ENCODE data around the gene AHR.

The AHR gene

DNA sequence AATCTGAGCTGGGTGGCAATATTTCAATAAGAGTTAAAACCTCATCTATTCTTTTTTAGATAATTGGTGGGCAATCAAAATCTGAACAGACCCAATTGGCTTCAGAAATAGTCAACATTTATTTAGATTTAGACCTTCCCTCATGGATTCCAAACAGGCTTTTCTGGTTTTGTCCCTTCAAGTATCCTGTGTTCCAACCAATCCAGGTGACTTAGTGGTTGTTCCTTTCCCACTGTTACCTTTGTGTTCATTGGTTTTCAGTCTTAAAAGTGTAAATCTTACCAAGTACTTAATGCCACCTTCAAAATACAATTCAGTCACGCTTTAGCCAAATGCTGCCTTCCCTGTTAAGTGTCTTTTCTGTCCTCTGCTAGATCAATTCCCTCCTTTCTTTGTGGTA lies 85.9 kb downstream of the AHR start:
- H3K4me1 ChIP-seq (ENCODE audit: control insufficient read depth, low read length): no peaks in the 10 kb centered on the region
- H3K9me3 ChIP-seq (ENCODE audit: control insufficient read depth, insufficient read depth, low read length): no peaks in the 10 kb centered on the region
- H4K20me1 ChIP-seq (ENCODE audit: control insufficient read depth, insufficient read depth, low read depth, low read length): no peaks in the 10 kb centered on the region
- H3K27me3 ChIP-seq (ENCODE audit: control insufficient read depth, low read length): no peaks in the 10 kb centered on the region
- no peaks in the 10 kb centered on the region for H3K36me3 ChIP-seq (ENCODE audit: control insufficient read depth, low read length)
- no peaks in the 10 kb centered on the region for H3K9me2 ChIP-seq (replicated peaks; ENCODE audit: control insufficient read depth, low read length)
- no peak for TF ChIP-seq EZH2phosphoT487 (IDR thresholded peaks at IDR 0.05; ENCODE audit: borderline replicate concordance, low read length)
- TF ChIP-seq, protein P1, sequence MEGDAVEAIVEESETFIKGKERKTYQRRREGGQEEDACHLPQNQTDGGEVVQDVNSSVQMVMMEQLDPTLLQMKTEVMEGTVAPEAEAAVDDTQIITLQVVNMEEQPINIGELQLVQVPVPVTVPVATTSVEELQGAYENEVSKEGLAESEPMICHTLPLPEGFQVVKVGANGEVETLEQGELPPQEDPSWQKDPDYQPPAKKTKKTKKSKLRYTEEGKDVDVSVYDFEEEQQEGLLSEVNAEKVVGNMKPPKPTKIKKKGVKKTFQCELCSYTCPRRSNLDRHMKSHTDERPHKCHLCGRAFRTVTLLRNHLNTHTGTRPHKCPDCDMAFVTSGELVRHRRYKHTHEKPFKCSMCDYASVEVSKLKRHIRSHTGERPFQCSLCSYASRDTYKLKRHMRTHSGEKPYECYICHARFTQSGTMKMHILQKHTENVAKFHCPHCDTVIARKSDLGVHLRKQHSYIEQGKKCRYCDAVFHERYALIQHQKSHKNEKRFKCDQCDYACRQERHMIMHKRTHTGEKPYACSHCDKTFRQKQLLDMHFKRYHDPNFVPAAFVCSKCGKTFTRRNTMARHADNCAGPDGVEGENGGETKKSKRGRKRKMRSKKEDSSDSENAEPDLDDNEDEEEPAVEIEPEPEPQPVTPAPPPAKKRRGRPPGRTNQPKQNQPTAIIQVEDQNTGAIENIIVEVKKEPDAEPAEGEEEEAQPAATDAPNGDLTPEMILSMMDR (IDR thresholded peaks at IDR 0.05; ENCODE audit: low read depth, low read length, poor library complexity, severe bottlenecking): no peak
- H3K4me2 ChIP-seq (ENCODE audit: low read length): no peak overlapping the region
- H3K27ac ChIP-seq (ENCODE audit: low read depth, low read length): no peak overlapping the region
- H3K4me3 ChIP-seq (ENCODE audit: low read length): no peak overlapping the region
- H3F3A ChIP-seq (ENCODE audit: control insufficient read depth, insufficient read depth): no peaks in the 10 kb centered on the region
- no peaks in the 10 kb centered on the region for H3K79me2 ChIP-seq (ENCODE audit: control insufficient read depth, low read length)

DNA sequence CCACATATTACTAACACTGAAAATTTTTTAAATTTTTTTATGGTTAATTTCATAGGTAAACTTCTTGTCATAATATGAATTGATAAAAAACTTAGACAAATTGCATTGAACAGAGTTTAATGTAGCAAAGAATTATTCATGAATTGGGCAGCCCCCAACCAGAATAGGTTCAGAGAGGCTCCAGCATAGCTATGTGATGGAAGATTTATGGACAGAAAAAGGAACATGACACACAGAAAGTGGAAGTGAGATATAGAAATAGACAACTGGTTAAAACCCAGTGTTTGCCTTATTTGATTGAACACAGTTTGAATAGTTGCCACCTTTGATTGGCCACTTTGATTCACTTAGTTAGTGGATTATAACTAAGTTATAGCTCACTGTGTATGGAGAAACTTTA lies 87.2 kb downstream of the AHR start:
- TF ChIP-seq, protein P1 (IDR thresholded peaks at IDR 0.05; ENCODE audit: low read depth, low read length, poor library complexity, severe bottlenecking): no peak
- TF ChIP-seq EZH2phosphoT487 (IDR thresholded peaks at IDR 0.05; ENCODE audit: borderline replicate concordance, low read length): no peak
- no peaks in the 10 kb centered on the region for H3K79me2 ChIP-seq (ENCODE audit: control insufficient read depth, low read length)
- no peak overlapping the region for H3K4me3 ChIP-seq (ENCODE audit: low read length)
- no peaks in the 10 kb centered on the region for H3K4me1 ChIP-seq (ENCODE audit: control insufficient read depth, low read length)
- no peaks in the 10 kb centered on the region for H4K20me1 ChIP-seq (ENCODE audit: control insufficient read depth, insufficient read depth, low read depth, low read length)
- no peaks in the 10 kb centered on the region for H3F3A ChIP-seq (ENCODE audit: control insufficient read depth, insufficient read depth)
- no peaks in the 10 kb centered on the region for H3K9me3 ChIP-seq (ENCODE audit: control insufficient read depth, insufficient read depth, low read length)
- H3K27ac ChIP-seq (ENCODE audit: low read depth, low read length): no peak overlapping the region
- no peaks in the 10 kb centered on the region for H3K9me2 ChIP-seq (replicated peaks; ENCODE audit: control insufficient read depth, low read length)
- H3K36me3 ChIP-seq (ENCODE audit: control insufficient read depth, low read length): no peaks in the 10 kb centered on the region
- no peak overlapping the region for H3K4me2 ChIP-seq (ENCODE audit: low read length)
- no peaks in the 10 kb centered on the region for H3K27me3 ChIP-seq (ENCODE audit: control insufficient read depth, low read length)

DNA sequence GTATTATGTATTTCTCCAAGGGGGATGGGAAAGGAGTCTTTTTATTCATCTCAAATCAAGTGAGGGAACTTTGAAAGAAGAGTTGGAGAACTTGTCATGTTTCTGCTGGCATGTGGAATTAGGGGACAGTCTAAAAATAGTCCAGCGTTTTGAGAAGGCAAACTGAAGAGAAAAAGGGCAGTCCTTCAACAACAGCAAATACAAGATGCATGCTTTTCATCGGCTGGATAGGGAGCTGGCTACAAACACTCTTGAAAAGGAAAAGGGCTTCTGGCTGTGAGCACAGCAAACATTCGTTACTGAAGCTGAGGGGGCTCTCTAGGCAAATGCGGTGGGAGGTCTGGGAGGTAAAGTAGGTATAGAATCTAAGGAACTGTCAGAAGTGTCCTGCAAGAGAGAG lies 91.9 kb downstream of the AHR start:
- no peak overlapping the region for H3K4me3 ChIP-seq (ENCODE audit: low read length)
- no peaks in the 10 kb centered on the region for H3K4me1 ChIP-seq (ENCODE audit: control insufficient read depth, low read length)
- no peaks in the 10 kb centered on the region for H3K9me2 ChIP-seq (replicated peaks; ENCODE audit: control insufficient read depth, low read length)
- no peaks in the 10 kb centered on the region for H3K79me2 ChIP-seq (ENCODE audit: control insufficient read depth, low read length)
- H4K20me1 ChIP-seq (ENCODE audit: control insufficient read depth, insufficient read depth, low read depth, low read length): no peaks in the 10 kb centered on the region
- no peaks in the 10 kb centered on the region for H3F3A ChIP-seq (ENCODE audit: control insufficient read depth, insufficient read depth)
- H3K4me2 ChIP-seq (ENCODE audit: low read length): no peak overlapping the region
- no peaks in the 10 kb centered on the region for H3K27me3 ChIP-seq (ENCODE audit: control insufficient read depth, low read length)
- TF ChIP-seq, protein P1 (IDR thresholded peaks at IDR 0.05; ENCODE audit: low read depth, low read length, poor library complexity, severe bottlenecking): no peak
- TF ChIP-seq EZH2phosphoT487 (IDR thresholded peaks at IDR 0.05; ENCODE audit: borderline replicate concordance, low read length): no peak
- H3K36me3 ChIP-seq (ENCODE audit: control insufficient read depth, low read length): no peaks in the 10 kb centered on the region
- H3K27ac ChIP-seq (ENCODE audit: low read depth, low read length): no peak overlapping the region
- H3K9me3 ChIP-seq (ENCODE audit: control insufficient read depth, insufficient read depth, low read length): peaks cover 5% of the 10 kb centered on the region; the same call in 1 of the 2 replicates

DNA sequence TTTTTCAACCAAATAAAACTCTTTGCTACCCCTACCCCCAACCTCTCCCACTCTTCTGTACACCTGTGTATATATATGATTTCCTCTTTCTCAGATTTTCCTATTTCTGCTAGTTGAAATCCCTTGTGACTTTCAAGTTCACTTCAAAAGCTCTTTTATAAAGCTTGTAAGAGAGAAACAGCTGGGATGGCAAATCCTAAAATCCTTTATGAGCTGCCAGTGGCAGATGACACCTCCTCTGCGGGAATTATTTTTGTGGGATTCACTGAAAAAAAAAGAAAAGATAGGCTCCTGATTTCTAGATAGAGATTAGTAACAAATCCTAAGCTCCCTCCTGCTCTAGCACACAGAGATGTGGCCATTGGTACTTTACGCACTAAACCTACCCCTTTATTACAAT lies 92.9 kb downstream of the AHR start:
- no peak for TF ChIP-seq EZH2phosphoT487 (IDR thresholded peaks at IDR 0.05; ENCODE audit: borderline replicate concordance, low read length)
- TF ChIP-seq, protein P1 (IDR thresholded peaks at IDR 0.05; ENCODE audit: low read depth, low read length, poor library complexity, severe bottlenecking): no peak
- Histone ChIP-seq H3K4me1 (ENCODE audit: control insufficient read depth, low read length) (no peaks in the 10 kb centered on the region), H3F3A (ENCODE audit: control insufficient read depth, insufficient read depth) (no peaks in the 10 kb centered on the region), H3K4me2 (ENCODE audit: low read length) (no peak overlapping the region), H3K27me3 (ENCODE audit: control insufficient read depth, low read length) (no peaks in the 10 kb centered on the region), H3K9me2 (replicated peaks; ENCODE audit: control insufficient read depth, low read length) (no peaks in the 10 kb centered on the region), H4K20me1 (ENCODE audit: control insufficient read depth, insufficient read depth, low read depth, low read length) (no peaks in the 10 kb centered on the region), H3K4me3 (ENCODE audit: low read length) (no peak overlapping the region), H3K79me2 (ENCODE audit: control insufficient read depth, low read length) (no peaks in the 10 kb centered on the region), H3K9me3 (ENCODE audit: control insufficient read depth, insufficient read depth, low read length) (peaks cover 5% of the 10 kb centered on the region; the same call in 1 of the 2 replicates), H3K36me3 (ENCODE audit: control insufficient read depth, low read length) (no peaks in the 10 kb centered on the region), H3K27ac (ENCODE audit: low read depth, low read length) (no peak overlapping the region)
